HK-2 (cell line): ENCODE measurements around the gene CANT1.

Experiments used
- DNase-seq: peaks from one replicate; pipeline ENCODE4 v3.0.0-alpha.2; 2018; ENCODE audit not compliant: unreplicated experiment

Gene CANT1

GRCh38 chr17:79009397-79010303, at the start of gene CANT1:
Gene CANT1 (minus strand): TSS chr17:79009764. CDS start chr17:78997622, 12,142 bp downstream.
- peak; percentile 80 for DNase-seq

- DNase-seq: no peak
These were observed 48.3 kb upstream of the CANT1 start for GRCh38 chr17:79057737-79058385.

DNA sequence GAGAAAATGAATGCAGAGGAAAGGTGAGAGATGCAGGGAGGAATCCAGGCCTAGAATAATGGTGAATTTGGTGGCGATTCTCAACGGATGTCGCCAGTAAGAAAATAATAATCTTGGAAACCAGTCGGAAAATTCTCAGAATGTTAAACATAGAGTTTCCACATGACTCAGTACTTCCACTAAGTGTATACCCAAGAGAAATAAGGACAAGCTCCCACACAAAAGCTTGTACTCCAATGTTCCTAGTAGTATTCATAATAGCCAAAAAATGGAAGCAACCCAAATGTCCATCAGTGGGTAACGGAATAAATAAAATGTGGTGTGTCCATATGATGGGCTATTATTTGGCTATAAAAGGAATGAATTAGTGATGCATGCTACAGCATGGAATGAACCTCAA, 45.6 kb upstream of the CANT1 start:
- DNase-seq: no peak

GRCh38 chr17:79054200-79054960, 44.8 kb upstream of the CANT1 start:
- no peak for DNase-seq

- no peak for DNase-seq
These were observed 43.8 kb upstream of the CANT1 start for GRCh38 chr17:79053251-79053925.

DNA sequence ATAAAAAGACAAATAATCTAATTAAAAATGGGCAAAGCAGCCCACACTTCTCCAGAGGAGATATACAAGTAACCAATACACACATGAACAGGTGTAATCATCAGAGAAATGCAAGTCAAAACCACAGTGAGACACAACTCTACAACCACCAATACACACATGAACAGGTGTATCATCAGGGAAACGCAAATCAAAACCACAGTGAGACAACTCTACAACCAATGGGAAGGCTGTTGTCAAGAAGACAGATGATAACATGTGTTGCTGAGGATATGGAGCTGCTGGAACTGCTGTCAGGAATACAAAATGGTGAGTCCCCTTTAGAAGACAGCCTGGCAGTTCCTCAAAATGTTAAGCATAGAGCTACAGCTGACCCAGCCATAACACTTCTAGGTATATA, 42.6 kb upstream of the CANT1 start:
- no peak for DNase-seq

DNA sequence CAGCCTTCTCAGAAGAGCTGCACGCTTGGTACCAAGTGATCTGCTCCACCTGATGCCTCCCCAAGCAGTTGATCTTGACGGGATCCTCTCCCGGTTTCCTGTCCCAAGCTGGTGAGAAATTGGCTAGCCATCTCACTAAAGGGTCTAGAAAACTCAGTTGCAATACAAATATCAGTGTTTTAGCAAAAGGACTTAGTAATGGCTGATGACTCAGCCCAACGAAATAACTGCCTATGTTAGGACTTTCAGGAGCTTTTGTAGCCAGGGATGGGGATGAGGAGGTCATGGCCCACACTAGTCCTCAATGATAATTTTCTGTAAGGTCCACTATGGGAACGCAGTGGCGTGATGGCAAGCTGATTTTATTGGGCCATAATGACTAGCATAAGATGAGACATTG, 41.7 kb upstream of the CANT1 start:
- no peak for DNase-seq

DNA sequence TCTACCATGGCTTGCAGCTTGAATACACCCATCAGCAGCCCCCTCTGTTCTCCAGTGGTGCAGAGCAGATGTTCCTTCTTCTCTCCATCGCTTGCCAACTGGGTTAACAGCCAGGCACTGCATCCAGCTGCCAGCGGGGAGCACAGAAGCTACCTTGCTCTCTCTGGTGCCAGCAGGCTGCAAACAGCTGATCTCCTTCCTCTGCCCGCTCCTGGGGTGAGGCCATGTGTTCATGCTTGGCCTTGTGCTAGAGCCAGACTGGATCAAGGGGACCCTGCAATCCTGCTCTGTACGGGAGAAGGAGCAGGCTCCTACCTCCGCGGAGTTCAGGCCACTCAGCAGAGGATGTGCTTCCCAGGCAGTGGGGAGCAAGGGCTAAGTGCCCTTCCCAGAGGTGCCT, 41.0 kb upstream of the CANT1 start:
- DNase-seq: no peak

DNA sequence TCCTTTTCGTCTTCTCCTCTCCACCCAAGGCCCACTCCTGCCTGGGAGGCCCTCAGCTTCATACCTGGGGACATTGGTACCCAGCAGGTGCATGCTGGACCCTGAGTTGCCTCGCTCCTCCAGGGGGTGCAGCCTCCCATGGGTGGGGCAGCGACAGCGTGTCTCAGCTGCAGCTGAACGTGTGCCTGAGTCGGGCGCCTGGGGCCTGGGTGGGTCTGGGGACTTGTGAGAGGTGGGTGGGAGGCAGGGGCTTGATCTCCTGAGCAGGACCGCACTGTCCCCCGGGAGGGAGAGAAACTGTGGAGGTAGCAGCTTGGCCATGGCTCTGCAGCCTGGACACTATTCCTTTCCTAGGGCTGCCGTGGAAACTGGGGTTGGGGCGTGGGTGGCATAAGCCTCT, 40.3 kb upstream of the CANT1 start:
- DNase-seq: no peak

GRCh38 chr17:79048826-79049755, 39.5 kb upstream of the CANT1 start:
- DNase-seq: no peak

- no peak for DNase-seq
These were observed 38.6 kb upstream of the CANT1 start for GRCh38 chr17:79047923-79048825.

DNA sequence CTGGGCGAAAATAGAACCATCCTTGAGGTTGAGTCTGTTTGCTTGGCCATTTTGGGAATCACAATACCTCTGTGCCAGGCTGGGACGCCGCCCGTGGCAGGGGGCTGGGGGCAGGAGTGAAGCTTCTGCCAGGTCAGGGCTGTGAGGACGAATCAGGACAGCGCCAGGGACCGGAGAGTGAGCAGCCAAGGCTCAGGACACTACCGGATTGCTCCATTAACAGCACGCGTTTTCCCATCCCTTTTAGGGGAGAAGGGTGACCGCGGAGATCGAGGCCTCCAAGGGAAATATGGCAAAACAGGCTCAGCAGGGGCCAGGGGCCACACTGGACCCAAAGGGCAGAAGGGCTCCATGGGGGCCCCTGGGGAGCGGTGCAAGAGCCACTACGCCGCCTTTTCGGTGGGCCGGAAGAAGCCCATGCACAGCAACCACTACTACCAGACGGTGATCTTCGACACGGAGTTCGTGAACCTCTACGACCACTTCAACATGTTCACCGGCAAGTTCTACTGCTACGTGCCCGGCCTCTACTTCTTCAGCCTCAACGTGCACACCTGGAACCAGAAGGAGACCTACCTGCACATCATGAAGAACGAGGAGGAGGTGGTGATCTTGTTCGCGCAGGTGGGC, 37.8 kb upstream of the CANT1 start:
- no peak for DNase-seq

DNA sequence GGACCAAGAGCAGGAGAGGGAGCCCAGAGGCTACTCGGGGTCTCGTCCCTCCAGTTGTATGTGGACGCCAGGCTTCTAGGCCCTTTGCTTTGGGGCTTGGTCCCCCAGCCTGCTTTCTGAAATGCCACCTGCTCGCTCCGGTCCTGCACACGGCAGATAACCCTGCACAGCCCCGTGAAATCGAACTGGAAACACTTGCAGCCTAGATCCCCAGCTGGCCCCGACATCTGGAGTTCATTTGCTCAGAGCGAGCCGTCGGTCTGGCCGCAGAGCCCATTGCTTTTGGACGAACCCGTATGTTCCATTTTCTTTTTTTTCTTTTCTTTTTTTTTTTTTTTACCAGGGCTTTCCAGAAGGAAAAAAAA, 37.3 kb upstream of the CANT1 start:
- DNase-seq: no peak

- DNase-seq: no peak
These were observed 36.8 kb upstream of the CANT1 start for GRCh38 chr17:79046197-79046915.

GRCh38 chr17:79045842-79046196, 36.3 kb upstream of the CANT1 start:
- DNase-seq: peak; percentile 71

DNA sequence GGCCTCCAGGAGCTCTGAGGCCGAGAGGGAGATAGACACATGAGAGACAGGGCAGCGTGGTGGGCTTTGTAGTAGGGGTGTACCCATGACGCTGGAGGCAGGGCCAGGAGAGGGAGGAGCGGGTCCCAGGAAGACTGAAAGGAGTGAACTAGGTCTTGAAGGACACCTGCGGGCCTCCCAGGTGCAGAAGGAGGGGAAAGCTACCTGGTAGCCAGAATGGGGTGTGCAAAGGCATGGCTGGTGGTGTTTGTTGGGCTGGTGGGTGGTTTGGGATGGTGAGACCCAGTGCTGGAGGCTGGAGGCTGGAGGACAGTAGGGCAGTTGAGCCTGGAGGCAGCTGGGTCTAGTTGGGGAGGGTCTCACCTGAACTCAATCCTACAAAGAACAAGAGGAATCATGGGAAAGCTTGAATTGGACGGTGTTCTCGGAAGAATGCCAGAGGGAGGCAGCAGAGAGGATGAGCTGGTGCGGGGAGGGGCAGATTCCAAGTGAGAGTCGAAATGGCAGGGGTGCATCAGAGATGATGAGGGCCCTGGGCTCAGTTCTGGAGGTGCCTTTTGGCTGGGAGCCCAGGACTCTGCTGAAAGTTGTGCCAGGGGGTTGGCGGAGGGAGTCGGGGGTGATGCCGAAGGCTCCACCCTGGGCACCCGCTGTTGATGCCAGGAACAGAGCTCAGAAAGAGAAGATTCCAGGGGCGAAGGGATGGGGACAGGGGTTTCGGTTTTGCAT, 35.6 kb upstream of the CANT1 start:
- no peak for DNase-seq

DNA sequence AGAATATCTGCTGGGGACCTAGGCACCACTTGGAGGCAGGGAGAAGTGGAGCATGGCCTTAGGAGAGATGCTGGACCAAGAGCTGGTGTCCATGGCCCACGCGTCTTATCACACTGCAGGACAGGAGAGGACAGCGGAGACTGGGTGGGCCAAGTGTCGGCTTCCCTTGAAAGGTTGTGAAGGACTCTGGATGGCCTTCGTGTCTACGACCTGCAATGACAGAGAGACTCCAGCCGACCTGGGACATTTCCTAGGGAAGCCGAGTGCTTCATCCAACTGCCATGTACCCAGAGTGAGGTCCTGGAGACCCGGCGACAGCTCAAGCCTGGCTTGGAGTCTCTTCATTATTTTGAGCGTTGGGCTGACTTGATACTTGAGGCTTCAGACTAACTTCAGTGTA, 34.9 kb upstream of the CANT1 start:
- DNase-seq: no peak

- DNase-seq: no peak
These were observed 34.4 kb upstream of the CANT1 start for GRCh38 chr17:79043931-79044320.
